Right lobe of liver (tissue), 4 donors: ENCODE data around the gene OVCH2.

ENCODE experiments used
- POLR2A ChIP-seq: fragments of 450-650 bp; IDR thresholded peaks from one replicate; pipeline ENCODE4 v1.6.1; 2017; ENCODE audit warnings: antibody characterized with exemption, mild to moderate bottlenecking
- TF ChIP-seq, protein P1 (sequence below), 4 donors: fragments of 200-600 bp in 3 of 4; fragments of 450-650 bp in 1 of 4; IDR thresholded peaks; one replicate each; pipeline versions ENCODE4 v1.5.1 to v1.8.0; 2016 to 2022; ENCODE audit warnings: antibody characterized with exemption in 4 of 4, mild to moderate bottlenecking in 2 of 4
- donor health status: DM: no; HTN: no; CAD: no.
- donor health status: DM: no; HTN: no; CAD: no.
- donor health status: DM: no; HTN: yes; CAD: no.

- TF ChIP-seq, protein P1, sequence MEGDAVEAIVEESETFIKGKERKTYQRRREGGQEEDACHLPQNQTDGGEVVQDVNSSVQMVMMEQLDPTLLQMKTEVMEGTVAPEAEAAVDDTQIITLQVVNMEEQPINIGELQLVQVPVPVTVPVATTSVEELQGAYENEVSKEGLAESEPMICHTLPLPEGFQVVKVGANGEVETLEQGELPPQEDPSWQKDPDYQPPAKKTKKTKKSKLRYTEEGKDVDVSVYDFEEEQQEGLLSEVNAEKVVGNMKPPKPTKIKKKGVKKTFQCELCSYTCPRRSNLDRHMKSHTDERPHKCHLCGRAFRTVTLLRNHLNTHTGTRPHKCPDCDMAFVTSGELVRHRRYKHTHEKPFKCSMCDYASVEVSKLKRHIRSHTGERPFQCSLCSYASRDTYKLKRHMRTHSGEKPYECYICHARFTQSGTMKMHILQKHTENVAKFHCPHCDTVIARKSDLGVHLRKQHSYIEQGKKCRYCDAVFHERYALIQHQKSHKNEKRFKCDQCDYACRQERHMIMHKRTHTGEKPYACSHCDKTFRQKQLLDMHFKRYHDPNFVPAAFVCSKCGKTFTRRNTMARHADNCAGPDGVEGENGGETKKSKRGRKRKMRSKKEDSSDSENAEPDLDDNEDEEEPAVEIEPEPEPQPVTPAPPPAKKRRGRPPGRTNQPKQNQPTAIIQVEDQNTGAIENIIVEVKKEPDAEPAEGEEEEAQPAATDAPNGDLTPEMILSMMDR (IDR thresholded peaks at IDR 0.05), result no peak
- TF ChIP-seq POLR2A, result no peak
Observed at GRCh38 chr11:7640816-7641215, 65.5 kb downstream of the OVCH2 start.
